ENCODE measurements around the gene GFI1.

Gene GFI1

GRCh38 chr1:92487078-92487605 is 417 bp upstream of the GFI1 start:
- no peak for DNase-seq

DNA sequence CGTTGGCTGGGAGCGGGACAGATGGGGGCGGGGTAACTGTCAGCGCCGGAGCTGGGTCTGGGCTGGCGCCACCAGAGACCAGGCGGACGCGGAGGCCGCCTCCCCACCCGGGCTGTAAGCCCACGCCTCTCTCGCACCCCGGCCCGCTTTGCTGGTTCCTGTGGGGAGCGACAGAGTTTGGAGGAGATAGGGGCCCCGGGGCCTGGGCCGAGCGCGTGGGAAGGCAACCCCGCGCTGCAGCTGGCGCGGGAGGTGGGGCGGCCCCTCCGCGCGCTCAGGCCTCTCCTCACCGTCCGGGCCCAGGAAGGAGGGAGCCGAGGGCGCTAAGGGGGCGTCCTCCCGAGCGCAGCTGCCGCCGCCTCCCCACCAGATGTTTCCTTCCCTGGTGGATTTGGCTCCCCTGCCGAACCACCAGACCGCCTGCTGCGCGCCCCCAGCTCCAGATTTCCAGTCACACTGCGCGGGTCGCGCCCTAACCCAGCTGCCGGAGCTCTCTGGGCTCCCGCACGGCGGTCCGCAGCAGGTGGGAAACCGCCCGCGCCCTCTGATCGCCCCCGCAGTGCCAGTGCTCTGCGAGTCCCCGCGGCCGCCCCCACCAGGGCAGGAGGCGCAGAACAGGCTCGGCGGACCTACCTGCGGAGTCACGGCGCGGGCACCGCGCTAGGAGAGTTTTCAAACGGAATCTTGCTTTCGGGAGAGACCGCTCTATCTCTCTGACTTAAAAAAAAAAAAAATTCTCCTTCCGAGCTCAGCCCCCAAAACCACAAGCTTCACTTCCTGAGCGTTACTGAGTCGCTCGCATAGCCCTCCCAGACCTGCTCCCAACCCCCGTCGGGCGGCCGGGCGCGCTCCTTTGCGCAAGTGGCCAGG is 1.1 kb downstream of the GFI1 start:
- DNase-seq, result peak; percentile 17

- DNase-seq, result peak; percentile 17
Measured at GRCh38 chr1:92484472-92485380, 2.0 kb downstream of the GFI1 start.

- peak; percentile 14 for DNase-seq
Measured at GRCh38 chr1:92483610-92484471, 2.9 kb downstream of the GFI1 start.

GRCh38 chr1:92482665-92483609 is 3.8 kb downstream of the GFI1 start:
- DNase-seq, result peak; percentile 20

GRCh38 chr1:92481971-92482664 is 4.6 kb downstream of the GFI1 start:
- no peak for DNase-seq

DNA sequence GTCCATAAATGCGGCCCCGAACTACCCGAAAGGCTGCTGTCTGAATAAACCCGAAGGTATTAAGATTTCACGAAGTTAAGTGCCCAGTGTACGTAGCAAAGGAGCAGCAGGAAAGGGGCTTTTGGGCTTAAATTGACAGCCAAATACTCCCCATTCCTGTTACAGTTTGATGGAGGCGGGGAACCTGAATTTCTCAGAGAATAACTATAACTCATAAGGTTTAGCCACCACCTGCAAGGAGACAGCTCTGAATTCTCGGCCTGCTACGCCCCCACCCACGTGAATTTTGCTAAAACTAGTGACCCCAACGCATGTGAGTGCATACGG is 5.2 kb downstream of the GFI1 start:
- DNase-seq, result no peak

DNA sequence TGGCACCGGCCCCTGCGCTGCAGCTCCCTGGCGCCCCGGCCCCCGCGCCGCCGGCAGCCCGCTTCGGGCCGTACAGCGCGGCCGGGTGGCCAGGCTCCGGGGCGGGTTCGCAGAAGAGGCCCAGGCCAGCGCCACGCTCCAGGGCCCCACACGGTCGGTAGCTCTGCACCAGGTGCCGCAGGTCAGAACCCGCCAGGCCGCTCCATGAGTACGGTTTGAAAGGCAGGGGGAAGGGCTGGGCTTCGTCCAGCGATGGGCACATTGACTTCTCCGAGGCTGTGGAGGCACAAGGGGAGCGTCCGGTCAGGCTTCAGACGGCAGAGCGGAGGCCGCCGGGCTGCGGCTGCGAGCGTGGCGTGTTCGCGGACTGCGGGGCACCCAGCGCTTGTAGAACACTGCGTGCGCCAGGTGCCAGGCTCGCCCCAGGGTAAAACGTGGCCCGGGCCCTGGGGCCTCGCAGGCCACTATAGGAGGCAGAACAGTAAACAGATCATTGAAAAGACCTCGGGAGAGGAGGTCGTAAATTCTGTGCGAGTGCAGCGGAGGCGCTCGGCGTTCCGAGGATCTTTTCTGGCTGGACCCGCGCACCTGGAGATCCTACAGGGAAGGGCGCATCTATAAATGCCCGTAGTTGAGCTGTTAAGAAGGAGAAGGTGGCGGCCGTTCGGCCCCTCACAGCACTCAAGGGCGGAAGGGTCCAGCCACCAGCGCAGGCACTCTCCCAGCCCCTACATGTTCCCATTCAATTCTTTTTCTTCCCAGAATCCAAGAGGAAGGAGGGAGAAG is 5.7 kb downstream of the GFI1 start:
- DNase-seq, result no peak

GRCh38 chr1:92480200-92480812 is 6.4 kb downstream of the GFI1 start:
- no peak for DNase-seq

- no peak for DNase-seq
Measured at GRCh38 chr1:92479587-92479986, 7.1 kb downstream of the GFI1 start.

DNA sequence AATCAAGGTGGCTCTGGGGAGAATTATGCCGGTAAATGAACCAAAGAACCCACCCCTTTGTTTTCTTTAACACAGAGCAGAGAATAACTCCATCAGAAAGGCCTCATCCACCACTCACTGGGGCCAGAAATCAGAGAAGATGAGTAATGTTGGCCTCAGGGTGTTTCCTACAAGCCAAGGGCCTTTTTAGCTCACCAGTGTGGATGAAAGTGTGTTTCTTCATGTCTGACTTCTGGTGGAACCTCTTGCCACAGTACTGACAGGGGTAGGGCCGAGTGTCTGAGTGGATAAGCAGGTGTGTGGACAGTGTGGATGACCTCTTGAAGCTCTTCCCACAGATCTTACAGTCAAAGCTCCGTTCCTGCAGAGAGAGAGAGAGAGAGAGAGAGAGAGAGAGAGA is 8.3 kb downstream of the GFI1 start:
- no peak for DNase-seq

- DNase-seq, result no peak
Measured at GRCh38 chr1:92476071-92476631, 10.6 kb downstream of the GFI1 start.

DNA sequence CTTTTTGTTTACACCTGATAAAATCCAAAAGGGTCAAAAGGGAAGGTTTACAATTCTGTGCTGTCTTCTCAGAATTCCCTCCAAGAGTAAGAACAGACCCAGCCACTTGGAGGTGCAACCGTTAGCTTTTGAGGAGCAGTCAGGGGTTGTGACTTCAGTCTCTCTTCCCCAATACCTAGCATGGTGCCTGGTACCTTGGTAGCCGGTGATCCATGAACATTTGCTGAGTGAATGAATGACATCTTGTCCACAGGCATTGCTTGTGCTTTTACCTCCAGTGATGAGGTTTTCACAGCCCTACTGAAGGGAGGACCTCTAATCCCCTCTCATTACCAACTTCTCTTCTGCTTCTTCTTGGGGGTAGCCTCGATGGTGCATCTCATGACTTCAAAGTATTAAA is 11.7 kb downstream of the GFI1 start:
- no peak for DNase-seq

- DNase-seq, result no peak
Measured at GRCh38 chr1:92473781-92474495, 12.8 kb downstream of the GFI1 start.

GRCh38 chr1:92470216-92470615 is 16.5 kb downstream of the GFI1 start:
- no peak for DNase-seq

- DNase-seq, result no peak
Measured at GRCh38 chr1:92466683-92467352, 19.9 kb downstream of the GFI1 start.

DNA sequence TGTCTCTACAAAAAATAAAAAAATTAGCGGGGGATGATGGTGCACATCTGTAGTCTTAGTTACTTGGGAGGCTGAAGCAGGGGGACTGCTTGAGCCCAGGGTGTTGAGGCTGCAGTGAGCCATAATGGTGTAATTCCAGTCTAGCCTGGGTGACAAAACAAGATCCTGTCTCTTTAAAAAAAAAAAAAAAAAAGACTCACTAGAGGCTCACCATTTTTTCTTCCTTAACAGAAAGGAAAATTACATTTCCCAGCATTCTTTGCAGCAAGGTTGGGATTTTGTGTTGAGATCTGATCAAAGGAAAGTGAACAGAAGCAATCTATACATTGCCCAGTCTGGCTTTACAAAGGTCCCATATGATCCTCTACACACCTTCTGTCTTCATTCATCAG is 21.5 kb downstream of the GFI1 start:
- DNase-seq, result no peak
